H1 (cell line): Measurements from ENCODE around the gene ZBTB9. TPM values are rescaled to one million over a fixed set of nuclear protein-coding genes. Genes with fewer than 3 reads are reported as not detected.

Source experiments
- BACH1 ChIP-seq: IDR thresholded peaks from 2 replicates; pipeline ENCODE4 v1.6.1; 2012; ENCODE audit warnings: low read length, improper control_type of control experiment
- BCL11A ChIP-seq, 2 experiments: IDR thresholded peaks; one replicate each; pipeline ENCODE4 v1.6.1; 2011; ENCODE audit warnings: low read depth in 2 of 2, low read length in 2 of 2, mild to moderate bottlenecking in 2 of 2
- CTBP2 ChIP-seq: IDR thresholded peaks from 2 replicates; pipeline ENCODE4 v1.7.0; 2011; ENCODE audit warnings: borderline replicate concordance, mild to moderate bottlenecking, moderate library complexity, mixed read lengths, low read length; ENCODE audit not compliant: insufficient read depth, insufficient read length
- E2F6 ChIP-seq: IDR thresholded peaks from 2 replicates; pipeline ENCODE4 v1.6.1; 2012; ENCODE audit warnings: inconsistent platforms
- EP300 ChIP-seq, 2 experiments: IDR thresholded peaks; 1 replicate in 1 of 2; 2 replicates in 1 of 2; pipeline ENCODE4 v1.6.1; 2011 to 2012; ENCODE audit warnings: low read depth in 2 of 2, low read length in 2 of 2, mild to moderate bottlenecking in 2 of 2, borderline replicate concordance in 1 of 2, inconsistent platforms in 1 of 2, moderate library complexity in 1 of 2
- GABPA ChIP-seq: IDR thresholded peaks from 2 replicates; pipeline ENCODE4 v1.6.1; 2011; ENCODE audit warnings: mild to moderate bottlenecking, low read length, moderate library complexity, borderline replicate concordance; ENCODE audit not compliant: insufficient read depth
- KDM1A ChIP-seq: fragments of 200-600, 300-600 bp; sonication (generic); IDR thresholded peaks from 2 replicates; pipeline ENCODE4 v1.7.1; 2016; ENCODE audit warnings: mild to moderate bottlenecking, low read length, borderline replicate concordance
- MAX ChIP-seq: IDR thresholded peaks from 2 replicates; pipeline ENCODE4 v1.6.1; 2012; ENCODE audit warnings: inconsistent platforms
- NANOG ChIP-seq: IDR thresholded peaks from 2 replicates; pipeline ENCODE4 v1.6.1; 2011; ENCODE audit warnings: low read length, low read depth, mild to moderate bottlenecking, inconsistent platforms; ENCODE audit not compliant: insufficient read depth, poor library complexity, severe bottlenecking
- POLR2AphosphoS5 ChIP-seq: IDR thresholded peaks from 2 replicates; pipeline ENCODE4 v1.6.1; 2011; ENCODE audit warnings: low read depth, low read length
- POU5F1 ChIP-seq: IDR thresholded peaks from 2 replicates; pipeline ENCODE4 v1.6.1; 2011; ENCODE audit warnings: low read depth, mild to moderate bottlenecking, low read length, moderate library complexity
- RBBP5 ChIP-seq: IDR thresholded peaks from 2 replicates; pipeline ENCODE4 v1.7.1; 2012; ENCODE audit warnings: low read depth, mild to moderate bottlenecking, inconsistent platforms, low read length, moderate library complexity, borderline replicate concordance
- RNF2 ChIP-seq: fragments of 200-900, 300-1000 bp; sonication (generic); IDR thresholded peaks from 2 replicates; pipeline ENCODE4 v1.7.1; 2016; ENCODE audit warnings: borderline replicate concordance, low read depth, mild to moderate bottlenecking, antibody characterized with exemption, low read length; ENCODE audit not compliant: poor library complexity, severe bottlenecking; ENCODE audit errors: missing control alignments
- SIRT6 ChIP-seq: IDR thresholded peaks from one replicate; pipeline ENCODE4 v1.7.1; 2012; ENCODE audit warnings: low read length, inconsistent platforms
- TEAD4 ChIP-seq: IDR thresholded peaks from 2 replicates; pipeline ENCODE4 v1.6.1; 2012; ENCODE audit warnings: low read depth, low read length, inconsistent platforms, mixed read lengths
- ZNF274 ChIP-seq: IDR thresholded peaks from 2 replicates; pipeline ENCODE4 v1.7.0; 2012; ENCODE audit warnings: low read length, borderline replicate concordance; ENCODE audit errors: extremely low read depth
- polyA plus RNA-seq, 7 experiments: library from polyadenylated mRNA; depleted of rRNA in 3 of 7; stranded (reverse) in 5 of 7; unstranded in 2 of 7; fragments of >200 nt in 5 of 7; fragments of 200-250 nt in 2 of 7; gene quantifications; 1 replicate in 5 of 7; 2 replicates in 1 of 7; 4 replicates in 1 of 7; pipeline versions ENCODE4 v1.2.1 to v1.2.3, GENCODE V29; 2011 to 2013; ENCODE audit warnings: missing spikeins in 2 of 7, mixed read lengths in 2 of 7
- total RNA-seq: library from RNA; stranded (reverse); fragmentation: NEBNext Ultra II Directional; extraction: Animal tissue kit (Norgen Biotek cat#: 25700); gene quantifications from 2 replicates; pipeline ENCODE4 v1.2.1, GENCODE V29; 2021
- TF ChIP-seq, protein P1 (sequence below): IDR thresholded peaks from 2 replicates; pipeline ENCODE4 v1.6.1; 2011; ENCODE audit warnings: low read length, improper control_type of control experiment

The ZBTB9 gene
- total and polyA plus RNA-seq, 2 of the 8 experiments (the other 6 are each of a cell fraction or from before 2014, with no cell fraction given) = 16.9 to 20.2 TPM

- TF ChIP-seq GABPA (peak; percentile 52; the same call in 1 of the 2 replicates), RBBP5 (peak; percentile 68; the same call in 1 of the 2 replicates), MAX (peak; percentile 89), SIRT6 (no peak), E2F6 (peak; percentile 80), RNF2 (no peak), BACH1 (no peak), CTBP2 (no peak), BCL11A (IDR thresholded peaks at IDR 0.05; ENCODE audit: low read depth in 2 of 2, low read length in 2 of 2) (no peak), TEAD4 (no peak), POU5F1 (no peak), KDM1A (0 out of 2 replicates have a peak, but pooled peaks have one; percentile 49), EP300 (IDR thresholded peaks at IDR 0.05; ENCODE audit: borderline replicate concordance in 1 of 2, low read depth in 2 of 2, low read length in 2 of 2) (no peak), ZNF274 (no peak), NANOG (no peak), POLR2AphosphoS5 (peak; percentile 96)
- TF ChIP-seq, protein P1, sequence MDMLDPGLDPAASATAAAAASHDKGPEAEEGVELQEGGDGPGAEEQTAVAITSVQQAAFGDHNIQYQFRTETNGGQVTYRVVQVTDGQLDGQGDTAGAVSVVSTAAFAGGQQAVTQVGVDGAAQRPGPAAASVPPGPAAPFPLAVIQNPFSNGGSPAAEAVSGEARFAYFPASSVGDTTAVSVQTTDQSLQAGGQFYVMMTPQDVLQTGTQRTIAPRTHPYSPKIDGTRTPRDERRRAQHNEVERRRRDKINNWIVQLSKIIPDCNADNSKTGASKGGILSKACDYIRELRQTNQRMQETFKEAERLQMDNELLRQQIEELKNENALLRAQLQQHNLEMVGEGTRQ = peak; percentile 18; the same call in 1 of the 2 replicates
- TF ChIP-seq, all 59 proteins: peak for 24
Measured at GRCh38 chr6:33454009-33454946, at the start of gene ZBTB9 (continued).
